Esophagus (tissue), 2 donors: ENCODE data around the gene POU4F3. TPM values are rescaled to one million over a fixed set of nuclear protein-coding genes. Genes with fewer than 3 reads are reported as not detected.
"Not testable (repeated sequence)": the region's sequence is repeated elsewhere in the genome, so short reads cannot be mapped to it uniquely, and the experiment has no call there.

ENCODE experiments used
- H3K27ac ChIP-seq, 2 donors: one replicate each; pipeline ENCODE4 v1.5.1; 2013; ENCODE audit warnings: low read depth in 2 of 2, mild to moderate bottlenecking in 2 of 2, inconsistent platforms in 1 of 2, low read length in 1 of 2, moderate library complexity in 1 of 2
- H3K27me3 ChIP-seq, 2 donors: one replicate each; pipeline ENCODE4 v1.6.1; 2013; ENCODE audit warnings: low read length in 2 of 2, control low read depth in 1 of 2, mild to moderate bottlenecking in 1 of 2; ENCODE audit not compliant: insufficient read depth in 2 of 2, control insufficient read depth in 1 of 2
- H3K36me3 ChIP-seq, 2 donors: one replicate each; pipeline ENCODE4 v1.6.1; 2013; ENCODE audit warnings: low read length in 1 of 2; ENCODE audit not compliant: control insufficient read depth in 2 of 2, insufficient read depth in 2 of 2
- H3K4me1 ChIP-seq, 2 donors: one replicate each; pipeline ENCODE4 v1.6.1; 2013; ENCODE audit warnings: low read length in 1 of 2; ENCODE audit not compliant: control insufficient read depth in 2 of 2, insufficient read depth in 2 of 2
- H3K4me3 ChIP-seq, 2 donors: one replicate each; pipeline ENCODE4 v1.5.1; 2013; ENCODE audit warnings: low read length in 2 of 2, mild to moderate bottlenecking in 2 of 2, low read depth in 1 of 2, moderate library complexity in 1 of 2
- H3K9me3 ChIP-seq, 2 donors: one replicate each; pipeline ENCODE4 v1.6.1; 2013; ENCODE audit warnings: mild to moderate bottlenecking in 2 of 2, low read depth in 1 of 2, low read length in 1 of 2, moderate library complexity in 1 of 2; ENCODE audit not compliant: control insufficient read depth in 2 of 2, insufficient read depth in 1 of 2
- WGBS, 2 donors: extraction: QIAGEN DNeasy Blood & Tissue Kit; methylation state at CpG; one replicate each; pipeline ENCODE4 v1.1.7; 2013; 5-methylcytosine and 5-hydroxymethylcytosine counted together
- polyA plus RNA-seq, 2 donors: library from polyadenylated mRNA; stranded (reverse); fragments of 200-250 nt; gene quantifications; one replicate each; pipeline ENCODE4 v1.2.3, GENCODE V29; 2013
- donor health status: healthy with polysubstance abuse.
- donor health status: Bipolar disorder and iron deficiency.

Gene POU4F3
- polyA plus RNA-seq: under 1 TPM in 1 of 2 donors, not detected in 1; 0.08 TPM

- WGBS, 2 donors: 6 to 7% methylated on average over 56 to 70 of the region's 70 CpGs
- Histone ChIP-seq H3K9me3 (peaks cover 0 to 9% of the 10 kb centered on the region in 2 donors), H3K36me3 (no peaks in the 10 kb centered on the region), H3K27me3 (peaks cover 24 to 45% of the 10 kb centered on the region in 2 donors), H3K27ac (no peak within 1 kb of the TSS), H3K4me1 (peaks cover 0 to 6% of the 10 kb centered on the region in 2 donors), H3K4me3 (no peak within 1 kb of the TSS)
These were observed at the start of gene POU4F3 for GRCh38 chr5:146338774-146339714. POU4F3 (plus strand) TSS chr5:146338839; CDS start chr5:146339113, 274 bp downstream.

- H3K27ac ChIP-seq: no peak overlapping the region
- WGBS, 2 donors: 96 to 98% methylated on average over 2 of the region's 2 CpGs
- no peak overlapping the region for H3K4me3 ChIP-seq
- H3K4me1 ChIP-seq: no peaks in the 10 kb centered on the region
- H3K9me3 ChIP-seq: no peaks in the 10 kb centered on the region
- no peaks in the 10 kb centered on the region for H3K27me3 ChIP-seq
- H3K36me3 ChIP-seq: no peaks in the 10 kb centered on the region
These were observed 48.3 kb upstream of the POU4F3 start for GRCh38 chr5:146290318-146290717.

GRCh38 chr5:146291421-146292074, 47.1 kb upstream of the POU4F3 start:
- no peaks in the 10 kb centered on the region for H3K36me3 ChIP-seq
- WGBS, 2 donors: 26 to 32% methylated on average over 5 of the region's 5 CpGs
- no peaks in the 10 kb centered on the region for H3K27me3 ChIP-seq
- H3K4me1 ChIP-seq: no peaks in the 10 kb centered on the region
- H3K4me3 ChIP-seq: no peak overlapping the region
- H3K9me3 ChIP-seq: no peaks in the 10 kb centered on the region
- H3K27ac ChIP-seq: no peak overlapping the region

- no peaks in the 10 kb centered on the region for H3K27me3 ChIP-seq
- no peaks in the 10 kb centered on the region for H3K36me3 ChIP-seq
- H3K4me3 ChIP-seq: no peak overlapping the region
- H3K27ac ChIP-seq: no peak overlapping the region
- 84 to 87% methylated on average over 7 of the region's 7 CpGs for WGBS, 2 donors
- no peaks in the 10 kb centered on the region for H3K4me1 ChIP-seq
- no peaks in the 10 kb centered on the region for H3K9me3 ChIP-seq
These were observed 42.4 kb upstream of the POU4F3 start for GRCh38 chr5:146296245-146296644.

GRCh38 chr5:146298920-146299319, 39.7 kb upstream of the POU4F3 start:
- not testable (repeated sequence) for H3K9me3 ChIP-seq, H3K4me1 ChIP-seq, H3K4me3 ChIP-seq, H3K27me3 ChIP-seq, H3K27ac ChIP-seq, H3K36me3 ChIP-seq
- 96 to 98% methylated on average over 3 of the region's 3 CpGs for WGBS, 2 donors

- Histone ChIP-seq H3K9me3 (no peaks in the 10 kb centered on the region), H3K27me3 (no peaks in the 10 kb centered on the region), H3K4me1 (no peaks in the 10 kb centered on the region), H3K36me3 (no peaks in the 10 kb centered on the region), H3K27ac (no peak overlapping the region), H3K4me3 (no peak overlapping the region)
- WGBS, 2 donors: 60 to 69% methylated on average over 2 of the region's 2 CpGs
These were observed 37.0 kb upstream of the POU4F3 start for GRCh38 chr5:146301626-146302025.

- Histone ChIP-seq H3K4me3 (no peak overlapping the region), H3K27ac (no peak overlapping the region), H3K4me1 (no peaks in the 10 kb centered on the region), H3K36me3 (no peaks in the 10 kb centered on the region), H3K9me3 (no peaks in the 10 kb centered on the region), H3K27me3 (no peaks in the 10 kb centered on the region)
- 71 to 85% methylated on average over 1 of the region's 1 CpG for WGBS, 2 donors
These were observed 36.2 kb upstream of the POU4F3 start for GRCh38 chr5:146302406-146302805.

- Histone ChIP-seq H3K4me3 (no peak overlapping the region), H3K27ac (no peak overlapping the region), H3K36me3 (no peaks in the 10 kb centered on the region), H3K4me1 (no peaks in the 10 kb centered on the region), H3K27me3 (no peaks in the 10 kb centered on the region), H3K9me3 (no peaks in the 10 kb centered on the region)
- WGBS, 2 donors: 33 to 35% methylated on average over 1 of the region's 1 CpG
These were observed 31.8 kb upstream of the POU4F3 start for GRCh38 chr5:146306838-146307237.

GRCh38 chr5:146307796-146308195, 30.8 kb upstream of the POU4F3 start:
- 36 to 42% methylated on average over 2 of the region's 2 CpGs for WGBS, 2 donors

More at GRCh38 chr5:146307796-146308195, 30.8 kb upstream of the POU4F3 start:
- Histone ChIP-seq H3K4me3 (no peak overlapping the region), H3K36me3 (no peaks in the 10 kb centered on the region), H3K27me3 (no peaks in the 10 kb centered on the region), H3K9me3 (no peaks in the 10 kb centered on the region), H3K27ac (no peak overlapping the region), H3K4me1 (no peaks in the 10 kb centered on the region)
